HFF-Myc (cell line): ENCODE data around the gene SH3TC1.

ENCODE experiments used
- DNase-seq: peaks from one replicate; pipeline ENCODE4 v3.0.0-alpha.2; 2011; ENCODE audit warnings: low read depth; ENCODE audit errors: extremely low read depth
- H3K4me3 ChIP-seq: replicated peaks from 2 replicates; pipeline ENCODE4 v1.5.1; 2011; ENCODE audit warnings: low read depth, mild to moderate bottlenecking, control low read depth, low read length
- TF ChIP-seq, protein P1 (sequence below): IDR thresholded peaks from 2 replicates; pipeline ENCODE4 v1.5.1; 2012; ENCODE audit warnings: mild to moderate bottlenecking, low read depth, low read length, control low read depth; ENCODE audit errors: missing control alignments

The SH3TC1 gene

DNA sequence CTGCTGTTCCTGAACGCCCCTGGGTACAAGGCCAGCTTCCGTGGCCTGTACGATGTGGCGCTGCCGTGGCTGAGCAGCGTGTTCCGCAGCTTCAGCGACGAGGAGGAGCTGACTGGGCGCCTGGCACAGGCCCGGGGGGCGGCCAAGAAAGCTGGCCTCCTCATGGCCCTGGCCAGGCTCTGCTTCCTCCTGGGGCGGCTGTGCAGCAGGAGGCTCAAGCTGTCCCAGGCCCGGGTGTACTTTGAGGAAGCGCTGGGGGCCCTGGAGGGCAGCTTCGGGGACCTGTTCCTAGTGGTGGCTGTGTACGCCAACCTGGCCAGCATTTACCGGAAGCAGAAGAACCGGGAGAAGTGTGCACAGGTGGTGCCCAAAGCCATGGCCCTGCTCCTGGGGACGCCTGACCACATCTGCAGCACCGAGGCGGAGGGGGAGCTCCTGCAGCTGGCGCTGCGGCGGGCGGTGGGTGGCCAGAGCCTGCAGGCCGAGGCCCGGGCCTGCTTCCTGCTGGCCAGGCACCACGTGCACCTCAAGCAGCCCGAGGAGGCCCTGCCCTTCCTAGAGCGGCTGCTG is 28.2 kb downstream of the SH3TC1 start:
- no peak overlapping the region for H3K4me3 ChIP-seq
- TF ChIP-seq, protein P1, sequence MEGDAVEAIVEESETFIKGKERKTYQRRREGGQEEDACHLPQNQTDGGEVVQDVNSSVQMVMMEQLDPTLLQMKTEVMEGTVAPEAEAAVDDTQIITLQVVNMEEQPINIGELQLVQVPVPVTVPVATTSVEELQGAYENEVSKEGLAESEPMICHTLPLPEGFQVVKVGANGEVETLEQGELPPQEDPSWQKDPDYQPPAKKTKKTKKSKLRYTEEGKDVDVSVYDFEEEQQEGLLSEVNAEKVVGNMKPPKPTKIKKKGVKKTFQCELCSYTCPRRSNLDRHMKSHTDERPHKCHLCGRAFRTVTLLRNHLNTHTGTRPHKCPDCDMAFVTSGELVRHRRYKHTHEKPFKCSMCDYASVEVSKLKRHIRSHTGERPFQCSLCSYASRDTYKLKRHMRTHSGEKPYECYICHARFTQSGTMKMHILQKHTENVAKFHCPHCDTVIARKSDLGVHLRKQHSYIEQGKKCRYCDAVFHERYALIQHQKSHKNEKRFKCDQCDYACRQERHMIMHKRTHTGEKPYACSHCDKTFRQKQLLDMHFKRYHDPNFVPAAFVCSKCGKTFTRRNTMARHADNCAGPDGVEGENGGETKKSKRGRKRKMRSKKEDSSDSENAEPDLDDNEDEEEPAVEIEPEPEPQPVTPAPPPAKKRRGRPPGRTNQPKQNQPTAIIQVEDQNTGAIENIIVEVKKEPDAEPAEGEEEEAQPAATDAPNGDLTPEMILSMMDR: no peak
- no peak for DNase-seq

DNA sequence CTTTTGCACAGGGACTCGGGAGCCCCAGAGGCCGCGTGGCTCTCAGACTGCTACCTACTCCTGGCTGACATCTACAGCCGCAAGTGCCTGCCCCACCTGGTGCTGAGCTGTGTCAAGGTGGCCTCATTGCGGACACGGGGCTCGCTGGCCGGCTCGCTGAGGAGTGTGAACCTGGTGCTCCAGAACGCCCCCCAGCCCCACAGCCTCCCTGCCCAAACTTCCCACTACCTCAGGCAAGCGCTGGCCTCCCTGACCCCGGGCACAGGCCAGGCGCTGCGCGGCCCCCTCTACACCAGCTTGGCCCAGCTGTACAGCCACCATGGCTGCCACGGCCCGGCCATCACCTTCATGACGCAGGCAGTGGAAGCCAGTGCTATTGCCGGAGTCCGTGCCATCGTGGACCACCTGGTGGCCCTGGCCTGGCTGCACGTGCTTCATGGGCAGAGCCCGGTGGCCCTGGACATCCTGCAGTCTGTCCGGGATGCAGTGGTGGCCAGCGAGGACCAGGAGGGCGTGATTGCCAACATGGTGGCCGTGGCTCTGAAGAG is 28.8 kb downstream of the SH3TC1 start:
- no peak overlapping the region for H3K4me3 ChIP-seq
- no peak for DNase-seq
- TF ChIP-seq, protein P1: no peak

DNA sequence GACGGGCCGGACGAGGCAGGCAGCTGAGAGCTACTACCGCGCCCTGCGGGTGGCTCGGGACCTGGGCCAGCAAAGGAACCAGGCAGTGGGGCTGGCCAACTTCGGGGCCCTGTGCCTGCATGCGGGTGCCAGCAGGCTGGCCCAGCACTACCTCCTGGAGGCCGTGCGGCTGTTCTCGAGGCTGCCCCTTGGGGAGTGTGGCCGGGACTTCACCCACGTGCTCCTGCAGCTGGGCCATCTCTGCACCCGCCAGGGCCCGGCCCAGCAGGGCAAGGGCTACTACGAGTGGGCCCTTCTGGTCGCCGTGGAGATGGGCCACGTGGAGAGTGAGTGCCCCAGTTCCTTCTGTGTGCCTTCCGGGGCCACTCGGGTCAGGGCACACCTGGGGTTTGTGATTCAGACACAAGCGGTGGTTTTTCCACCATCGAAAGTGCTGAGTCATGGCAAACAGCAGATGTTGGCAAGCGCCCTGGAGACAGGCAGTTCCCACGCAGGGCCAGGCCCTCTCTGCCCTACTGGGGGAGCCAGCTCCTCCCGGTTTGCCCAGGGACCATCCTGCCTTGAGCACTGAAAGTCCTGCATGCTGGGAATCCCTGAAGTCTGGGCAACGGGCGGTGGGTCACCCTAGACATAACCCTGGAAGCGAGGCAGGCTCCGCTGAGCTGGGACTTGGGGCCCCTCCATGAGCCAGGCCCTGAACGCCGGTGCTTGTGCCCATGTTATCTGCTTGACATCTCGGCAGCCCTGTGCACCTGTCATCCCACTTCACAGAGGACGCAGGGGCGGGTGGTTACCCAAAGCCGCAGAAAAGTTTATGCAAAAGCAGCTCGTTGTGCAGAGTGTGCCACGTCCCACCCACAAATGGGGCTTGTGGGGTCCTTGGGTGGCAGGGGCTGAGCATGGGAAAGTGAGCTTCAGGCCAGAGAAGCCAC is 29.5 kb downstream of the SH3TC1 start:
- peak; percentile 77 for DNase-seq
- H3K4me3 ChIP-seq: no peak overlapping the region

DNA sequence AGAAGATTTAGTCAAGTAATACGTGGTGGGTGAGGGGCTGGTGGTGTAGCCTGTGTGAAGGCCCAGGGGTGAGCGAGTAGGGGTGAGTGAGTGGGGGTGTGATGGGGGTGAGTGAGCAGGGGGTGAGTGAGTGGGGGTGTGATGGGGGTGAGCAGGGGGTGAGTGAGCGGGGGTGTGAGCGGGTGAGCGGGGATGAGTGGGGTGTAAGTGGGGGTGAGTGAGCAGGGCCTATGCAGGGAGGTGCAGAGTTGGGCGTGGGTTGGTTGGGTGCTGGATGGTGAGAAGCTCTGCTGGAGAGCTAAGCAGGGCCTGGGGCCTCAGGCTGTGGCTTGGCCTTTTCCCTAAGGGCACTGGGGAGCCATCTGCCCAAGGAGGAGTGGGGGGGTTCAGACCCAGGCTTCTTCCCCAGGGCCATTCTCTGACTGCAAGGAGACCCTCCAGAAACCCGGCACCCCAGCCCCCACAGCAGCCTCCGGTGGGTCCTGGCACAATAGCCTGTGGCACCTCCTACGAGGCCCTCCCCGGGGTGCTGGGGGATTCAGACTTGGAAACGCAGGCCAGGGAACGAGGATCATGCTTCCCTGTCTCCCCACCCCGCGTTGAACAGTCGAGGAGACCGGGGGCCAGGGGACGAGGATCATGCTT is 30.4 kb downstream of the SH3TC1 start:
- no peak for DNase-seq
- no peak overlapping the region for H3K4me3 ChIP-seq
- TF ChIP-seq, protein P1: no peak

More for the DNA sequence above, 29.5 kb downstream of the SH3TC1 start:
- TF ChIP-seq, protein P1: no peak

DNA sequence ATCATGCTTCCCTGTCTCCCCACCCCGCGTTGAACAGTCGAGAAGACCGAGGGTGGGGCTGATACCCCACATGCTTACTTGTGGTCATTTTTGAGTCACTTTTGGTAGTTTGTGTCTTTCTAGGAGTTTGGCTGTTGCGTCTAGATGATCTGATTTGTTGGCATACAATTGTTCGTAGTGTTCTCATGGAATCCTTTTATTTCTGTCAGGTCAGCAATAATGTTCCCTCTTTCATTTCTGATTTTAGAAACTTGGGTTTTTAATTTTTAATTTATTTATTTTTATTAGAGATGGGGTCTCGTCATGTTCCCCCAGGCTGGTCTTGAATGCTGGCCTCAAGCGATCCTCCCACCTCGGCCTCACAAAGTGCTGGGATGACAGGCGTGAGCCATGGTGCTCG is 30.9 kb downstream of the SH3TC1 start:
- DNase-seq: no peak
- H3K4me3 ChIP-seq: no peak overlapping the region
- TF ChIP-seq, protein P1: no peak

DNA sequence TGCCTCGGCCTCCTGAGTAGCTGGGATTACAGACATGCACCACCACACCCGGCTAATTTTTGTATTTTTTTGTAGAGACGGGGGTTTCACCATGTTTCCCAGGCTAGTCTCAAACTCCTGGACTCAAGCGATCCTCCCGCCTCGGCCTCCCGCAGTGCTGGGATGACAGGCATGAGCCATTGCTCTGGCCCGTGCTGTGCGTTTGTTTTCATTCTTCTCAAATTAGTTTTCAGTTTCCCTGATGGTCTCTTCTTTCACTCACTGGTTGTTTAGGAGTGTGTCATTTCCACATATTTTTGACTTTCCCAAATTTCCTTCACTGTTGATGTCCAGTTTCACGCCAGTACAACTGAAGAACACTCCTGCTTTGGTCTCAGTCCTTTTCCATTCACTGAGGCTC is 31.8 kb downstream of the SH3TC1 start:
- TF ChIP-seq, protein P1: no peak
- no peak overlapping the region for H3K4me3 ChIP-seq
- DNase-seq: no peak
